Neuron (in vitro differentiated cells): ENCODE measurements around the gene GNPAT.

Experiments
- H2AFZ ChIP-seq: one replicate; pipeline ENCODE4 v1.6.1; 2013; ENCODE audit warnings: low read depth, mild to moderate bottlenecking, inconsistent platforms, low read length, moderate library complexity
- H3K27me3 ChIP-seq: one replicate; pipeline ENCODE4 v1.6.1; 2013; ENCODE audit warnings: low read length; ENCODE audit not compliant: insufficient read depth
- H3K36me3 ChIP-seq: one replicate; pipeline ENCODE4 v1.6.1; 2013; ENCODE audit warnings: low read length; ENCODE audit not compliant: insufficient read depth
- H3K4me1 ChIP-seq: one replicate; pipeline ENCODE4 v1.6.1; 2013; ENCODE audit warnings: low read length; ENCODE audit not compliant: insufficient read depth
- H3K4me3 ChIP-seq: 2 replicates; pipeline ENCODE4 v1.5.1; 2013; ENCODE audit warnings: mild to moderate bottlenecking, low read length, moderate library complexity
- H3K9me3 ChIP-seq: one replicate; pipeline ENCODE4 v1.6.1; 2013; ENCODE audit warnings: low read length

The GNPAT gene

GRCh38 chr1:231217056-231217455 is 24.0 kb upstream of the GNPAT start:
- H3K27me3 ChIP-seq, result no peaks in the 10 kb centered on the region
- H3K9me3 ChIP-seq, result no peaks in the 10 kb centered on the region
- no peak overlapping the region for H3K4me3 ChIP-seq
- H3K36me3 ChIP-seq, result no peaks in the 10 kb centered on the region
- H3K4me1 ChIP-seq, result peaks cover 11% of the 10 kb centered on the region
- H2AFZ ChIP-seq, result no peak overlapping the region

GRCh38 chr1:231218078-231218477 is 22.9 kb upstream of the GNPAT start:
- H2AFZ ChIP-seq, result no peak overlapping the region
- peaks cover 4% of the 10 kb centered on the region for H3K36me3 ChIP-seq
- H3K27me3 ChIP-seq, result no peaks in the 10 kb centered on the region
- no peak overlapping the region for H3K4me3 ChIP-seq
- no peaks in the 10 kb centered on the region for H3K9me3 ChIP-seq
- peaks cover 11% of the 10 kb centered on the region for H3K4me1 ChIP-seq

- Histone ChIP-seq H3K9me3 (no peaks in the 10 kb centered on the region), H3K4me3 (no peak overlapping the region), H2AFZ (no peak overlapping the region), H3K36me3 (peaks cover 16% of the 10 kb centered on the region), H3K27me3 (no peaks in the 10 kb centered on the region), H3K4me1 (peaks cover 11% of the 10 kb centered on the region)
Measured at GRCh38 chr1:231219422-231220401, 21.3 kb upstream of the GNPAT start.

GRCh38 chr1:231220801-231221200 is 20.2 kb upstream of the GNPAT start:
- Histone ChIP-seq H3K4me1 (peaks cover 6% of the 10 kb centered on the region), H3K4me3 (no peak overlapping the region), H2AFZ (no peak overlapping the region), H3K36me3 (peaks cover 27% of the 10 kb centered on the region), H3K27me3 (no peaks in the 10 kb centered on the region), H3K9me3 (no peaks in the 10 kb centered on the region)

GRCh38 chr1:231226156-231226555 is 14.9 kb upstream of the GNPAT start:
- Histone ChIP-seq H3K27me3 (no peaks in the 10 kb centered on the region), H3K4me3 (no peak overlapping the region), H3K4me1 (no peaks in the 10 kb centered on the region), H3K9me3 (no peaks in the 10 kb centered on the region), H2AFZ (no peak overlapping the region), H3K36me3 (peaks cover 61% of the 10 kb centered on the region)

GRCh38 chr1:231231511-231231910 is 9.5 kb upstream of the GNPAT start:
- H2AFZ ChIP-seq, result no peak overlapping the region
- no peak overlapping the region for H3K4me3 ChIP-seq
- H3K9me3 ChIP-seq, result no peaks in the 10 kb centered on the region
- H3K36me3 ChIP-seq, result peaks cover 27% of the 10 kb centered on the region
- H3K27me3 ChIP-seq, result no peaks in the 10 kb centered on the region
- H3K4me1 ChIP-seq, result no peaks in the 10 kb centered on the region

GRCh38 chr1:231232870-231233734 is 7.9 kb upstream of the GNPAT start:
- Histone ChIP-seq H2AFZ (no peak overlapping the region), H3K4me3 (no peak overlapping the region), H3K4me1 (no peaks in the 10 kb centered on the region), H3K27me3 (no peaks in the 10 kb centered on the region), H3K9me3 (no peaks in the 10 kb centered on the region), H3K36me3 (peaks cover 26% of the 10 kb centered on the region)

GRCh38 chr1:231233735-231234417 is 7.1 kb upstream of the GNPAT start:
- H3K36me3 ChIP-seq, result peaks cover 29% of the 10 kb centered on the region
- H3K4me1 ChIP-seq, result no peaks in the 10 kb centered on the region
- no peaks in the 10 kb centered on the region for H3K27me3 ChIP-seq
- H3K9me3 ChIP-seq, result no peaks in the 10 kb centered on the region
- H3K4me3 ChIP-seq, result no peak overlapping the region
- H2AFZ ChIP-seq, result no peak overlapping the region

GRCh38 chr1:231234506-231234905 is 6.5 kb upstream of the GNPAT start:
- H3K27me3 ChIP-seq, result no peaks in the 10 kb centered on the region
- no peaks in the 10 kb centered on the region for H3K9me3 ChIP-seq
- H3K4me3 ChIP-seq, result no peak overlapping the region
- H2AFZ ChIP-seq, result no peak overlapping the region
- H3K4me1 ChIP-seq, result no peaks in the 10 kb centered on the region
- peaks cover 30% of the 10 kb centered on the region for H3K36me3 ChIP-seq

GRCh38 chr1:231235526-231236207 is 5.3 kb upstream of the GNPAT start:
- H3K4me1 ChIP-seq, result peaks cover 8% of the 10 kb centered on the region
- no peak overlapping the region for H3K4me3 ChIP-seq
- peaks cover 27% of the 10 kb centered on the region for H3K36me3 ChIP-seq
- no peaks in the 10 kb centered on the region for H3K9me3 ChIP-seq
- H2AFZ ChIP-seq, result no peak overlapping the region
- H3K27me3 ChIP-seq, result no peaks in the 10 kb centered on the region

GRCh38 chr1:231236208-231236591 is 4.8 kb upstream of the GNPAT start:
- H3K36me3 ChIP-seq, result peaks cover 24% of the 10 kb centered on the region
- no peaks in the 10 kb centered on the region for H3K9me3 ChIP-seq
- H2AFZ ChIP-seq, result no peak overlapping the region
- H3K4me3 ChIP-seq, result no peak overlapping the region
- H3K4me1 ChIP-seq, result peaks cover 8% of the 10 kb centered on the region
- H3K27me3 ChIP-seq, result no peaks in the 10 kb centered on the region

- Histone ChIP-seq H3K4me1 (peaks cover 9% of the 10 kb centered on the region), H2AFZ (no peak overlapping the region), H3K9me3 (no peaks in the 10 kb centered on the region), H3K36me3 (peaks cover 24% of the 10 kb centered on the region), H3K27me3 (no peaks in the 10 kb centered on the region), H3K4me3 (no peak overlapping the region)
Measured at GRCh38 chr1:231236938-231237337, 4.1 kb upstream of the GNPAT start.
